DOHH2 (cell line): ENCODE results near the gene DHX38.

Experiments used
- H3F3A ChIP-seq: fragments of 200-600 bp; sonication (generic), shearing (Covaris generic); 2 replicates; pipeline ENCODE4 v1.6.0; 2016; ENCODE audit warnings: antibody characterized with exemption, mild to moderate bottlenecking; ENCODE audit not compliant: control insufficient read depth, insufficient read depth
- H3K27ac ChIP-seq: fragments of 200-600 bp; sonication (generic); 2 replicates; pipeline ENCODE4 v1.5.1; 2014; ENCODE audit warnings: low read depth, mild to moderate bottlenecking, low read length, moderate library complexity
- H3K27me3 ChIP-seq: fragments of 200-600 bp; sonication (generic); 2 replicates; pipeline ENCODE4 v1.6.1; 2014; ENCODE audit warnings: mild to moderate bottlenecking, low read length, mixed read lengths; ENCODE audit not compliant: control insufficient read depth
- H3K36me3 ChIP-seq: fragments of 200-600 bp; sonication (generic); 2 replicates; pipeline ENCODE4 v1.6.1; 2014; ENCODE audit warnings: mild to moderate bottlenecking, low read length, moderate library complexity, mixed read lengths; ENCODE audit not compliant: control insufficient read depth
- H3K4me1 ChIP-seq: fragments of 200-600 bp; sonication (generic); 2 replicates; pipeline ENCODE4 v1.6.1; 2014; ENCODE audit warnings: mild to moderate bottlenecking, low read length, mixed read lengths; ENCODE audit not compliant: control insufficient read depth
- H3K4me2 ChIP-seq: fragments of 200-600 bp; sonication (generic); 2 replicates; pipeline ENCODE4 v1.6.0; 2014; ENCODE audit warnings: mild to moderate bottlenecking, low read length, moderate library complexity
- H3K4me3 ChIP-seq: fragments of 200-600 bp; sonication (generic); 2 replicates; pipeline ENCODE4 v1.5.1; 2014; ENCODE audit warnings: mild to moderate bottlenecking, low read length, mixed read lengths
- H3K79me2 ChIP-seq: fragments of 200-600 bp; sonication (generic); 2 replicates; pipeline ENCODE4 v1.6.1; 2014; ENCODE audit warnings: mild to moderate bottlenecking, low read length, mixed read lengths; ENCODE audit not compliant: control insufficient read depth
- H3K9me2 ChIP-seq: fragments of 200-600 bp; sonication (generic); replicated peaks from 2 replicates; pipeline ENCODE4 v1.6.1; 2014; ENCODE audit warnings: mild to moderate bottlenecking, low read length, mixed read lengths; ENCODE audit not compliant: control insufficient read depth
- H3K9me3 ChIP-seq: fragments of 200-600 bp; sonication (generic); 2 replicates; pipeline ENCODE4 v1.6.1; 2014; ENCODE audit warnings: antibody characterized with exemption, low read length, mixed read lengths; ENCODE audit not compliant: control insufficient read depth, insufficient read depth
- H4K20me1 ChIP-seq: fragments of 200-600 bp; sonication (generic); 2 replicates; pipeline ENCODE4 v1.6.0; 2014; ENCODE audit warnings: low read depth, mild to moderate bottlenecking, antibody characterized with exemption, low read length, moderate library complexity; ENCODE audit not compliant: control insufficient read depth, insufficient read depth
- CTCF ChIP-seq: fragments of 200-600 bp; sonication (generic); IDR thresholded peaks from one replicate; pipeline ENCODE4 v1.5.1; 2014; ENCODE audit warnings: antibody characterized with exemption, mild to moderate bottlenecking, low read depth, low read length; ENCODE audit not compliant: poor library complexity, severe bottlenecking
- EZH2phosphoT487 ChIP-seq: fragments of 200-600 bp; sonication (generic); IDR thresholded peaks from 2 replicates; pipeline ENCODE4 v1.6.1; 2017; ENCODE audit warnings: borderline replicate concordance, mild to moderate bottlenecking, antibody characterized with exemption, low read length, moderate library complexity, mixed read lengths

The DHX38 gene

GRCh38 chr16:72091217-72091616, 2.4 kb upstream of the DHX38 start:
- Histone ChIP-seq H3K36me3 (peaks cover 42% of the 10 kb centered on the region), H3K9me3 (no peaks in the 10 kb centered on the region), H3K9me2 (no peaks in the 10 kb centered on the region), H3K79me2 (peaks cover 52% of the 10 kb centered on the region), H3F3A (no peaks in the 10 kb centered on the region), H3K4me3 (no peak overlapping the region), H3K27ac (no peak overlapping the region), H3K4me1 (peaks cover 20% of the 10 kb centered on the region), H3K4me2 (0 out of 2 replicates have a peak overlapping the region, but pooled peaks have one; percentile 86), H4K20me1 (0 out of 2 replicates have a peak, but pooled peaks cover 4% of the 10 kb centered on the region), H3K27me3 (no peaks in the 10 kb centered on the region)
- TF ChIP-seq EZH2phosphoT487: no peak

GRCh38 chr16:72092832-72093447, 707 bp upstream of the DHX38 start:
- Histone ChIP-seq H3K27ac (peak overlapping the region; percentile 11; the same call in 1 of the 2 replicates), H4K20me1 (0 out of 2 replicates have a peak, but pooled peaks cover 4% of the 10 kb centered on the region), H3K9me2 (no peaks in the 10 kb centered on the region), H3K79me2 (peaks cover 56% of the 10 kb centered on the region), H3K36me3 (peaks cover 47% of the 10 kb centered on the region), H3F3A (no peaks in the 10 kb centered on the region), H3K4me1 (peaks cover 20% of the 10 kb centered on the region), H3K4me2 (peak overlapping the region; percentile 86), H3K27me3 (no peaks in the 10 kb centered on the region), H3K9me3 (no peaks in the 10 kb centered on the region), H3K4me3 (peak overlapping the region; percentile 80)
- TF ChIP-seq CTCF: no peak

GRCh38 chr16:72094266-72094610, 591 bp downstream of the DHX38 start:
- Histone ChIP-seq H3K36me3 (peaks cover 46% of the 10 kb centered on the region), H3K79me2 (peaks cover 56% of the 10 kb centered on the region)

More at GRCh38 chr16:72094266-72094610, 591 bp downstream of the DHX38 start:
- no peak for TF ChIP-seq EZH2phosphoT487
- no peak for TF ChIP-seq CTCF
- H3K27me3 ChIP-seq: no peaks in the 10 kb centered on the region
- H3K9me2 ChIP-seq: no peaks in the 10 kb centered on the region
- H3K27ac ChIP-seq: peak overlapping the region; percentile 34; the same call in 1 of the 2 replicates
- H3F3A ChIP-seq: no peaks in the 10 kb centered on the region
- no peaks in the 10 kb centered on the region for H3K9me3 ChIP-seq
- H3K4me2 ChIP-seq: peak overlapping the region; percentile 62
- peaks cover 20% of the 10 kb centered on the region for H3K4me1 ChIP-seq
- H3K4me3 ChIP-seq: peak overlapping the region; percentile 80
- 0 out of 2 replicates have a peak, but pooled peaks cover 4% of the 10 kb centered on the region for H4K20me1 ChIP-seq
